CD4-positive, CD25-positive, alpha-beta regulatory T cell (primary cell): ENCODE data around the gene CCDC175. TPM values are rescaled to one million over a fixed set of nuclear protein-coding genes. Genes with fewer than 3 reads are reported as not detected.

ENCODE experiments used
- ATAC-seq, 2 donors: fragments of 150-1000 bp; cut with Tn5 transposase; one replicate each; pipeline ENCODE4 v1.10.0; 2021; ENCODE audit warnings: low read depth in 2 of 2, moderate number of reproducible peaks in 2 of 2, moderate library complexity in 1 of 2
- DNase-seq, 3 donors: peaks; one replicate each; pipeline versions ENCODE4 v3.0.0 to v3.0.0-alpha.2; 2012 to 2022; ENCODE audit warnings: mixed read lengths in 1 of 3
- H3K27ac ChIP-seq: one replicate; pipeline ENCODE4 v1.7.0; 2013; ENCODE audit warnings: mild to moderate bottlenecking, low read length; ENCODE audit not compliant: insufficient read depth, poor library complexity, severe bottlenecking
- H3K27me3 ChIP-seq: one replicate; pipeline ENCODE4 v1.7.0; 2013; ENCODE audit warnings: low read length; ENCODE audit not compliant: control insufficient read depth, insufficient read depth
- H3K36me3 ChIP-seq: one replicate; pipeline ENCODE4 v1.7.0; 2013; ENCODE audit warnings: mild to moderate bottlenecking, low read length, moderate library complexity; ENCODE audit not compliant: control insufficient read depth, insufficient read depth
- H3K4me1 ChIP-seq: 2 replicates; pipeline ENCODE4 v1.7.0; 2013; ENCODE audit warnings: mild to moderate bottlenecking, low read length; ENCODE audit not compliant: insufficient read depth, control insufficient read depth, poor library complexity, severe bottlenecking
- H3K4me3 ChIP-seq: one replicate; pipeline ENCODE4 v1.7.0; 2013; ENCODE audit warnings: low read depth, mild to moderate bottlenecking, low read length, moderate library complexity
- H3K9me3 ChIP-seq, 2 experiments: 1 replicate in 1 of 2; 2 replicates in 1 of 2; pipeline ENCODE4 v1.7.0; 2013; ENCODE audit warnings: low read length in 2 of 2, mild to moderate bottlenecking in 1 of 2, moderate library complexity in 1 of 2; ENCODE audit not compliant: control insufficient read depth in 2 of 2
- H3K27ac Mint-ChIP-seq, 3 donors: one replicate each; pipeline ENCODE4 v1.8.0; 2020 to 2022; ENCODE audit warnings: mild to moderate bottlenecking in 3 of 3, mixed read lengths in 3 of 3, moderate library complexity in 2 of 3
- H3K27me3 Mint-ChIP-seq: one replicate; pipeline ENCODE4 v1.8.0; 2022; ENCODE audit warnings: mild to moderate bottlenecking, mixed read lengths
- H3K36me3 Mint-ChIP-seq: one replicate; pipeline ENCODE4 v1.8.0; 2020; ENCODE audit warnings: mixed read lengths
- H3K4me1 Mint-ChIP-seq, 4 donors: one replicate each; pipeline ENCODE4 v1.8.0; 2020 to 2022; ENCODE audit warnings: mixed read lengths in 4 of 4, mild to moderate bottlenecking in 1 of 4
- H3K4me3 Mint-ChIP-seq, 4 donors: one replicate each; pipeline ENCODE4 v1.8.0; 2020 to 2022; ENCODE audit warnings: mild to moderate bottlenecking in 4 of 4, mixed read lengths in 4 of 4, moderate library complexity in 3 of 4
- H3K9me3 Mint-ChIP-seq, 7 donors: one replicate each; pipeline ENCODE4 v1.8.0; 2020 to 2022; ENCODE audit warnings: mixed read lengths in 7 of 7, mild to moderate bottlenecking in 3 of 7, moderate library complexity in 2 of 7
- polyA plus RNA-seq, 4 donors: library from polyadenylated mRNA; unstranded; fragments of 300-500 nt; fragmentation: Illumina TruSeq; gene quantifications; one replicate each; pipeline ENCODE4 v1.2.3, GENCODE V29; 2021
- total RNA-seq: library from RNA; stranded (reverse); gene quantifications from one replicate; pipeline ENCODE4 v1.2.3, GENCODE V29; 2022

The CCDC175 gene
- total and polyA plus RNA-seq, 5 donors from 2014 or later, result 0.22 TPM; not detected in 4

- Histone ChIP-seq H3K27me3 (peaks cover 3% of the 10 kb centered on the region), H3K4me3 (no peak overlapping the region), H3K4me1 (no peaks in the 10 kb centered on the region), H3K27ac (no peak overlapping the region), H3K36me3 (no peaks in the 10 kb centered on the region), H3K9me3 (no peaks in the 10 kb centered on the region)
- Mint-ChIP-seq H3K27me3 (peaks cover 17% of the 10 kb centered on the region), H3K9me3 (peaks cover 0 to 7% (median 0%) of the 10 kb centered on the region in 7 donors), H3K4me3 (no peak overlapping the region), H3K4me1 (no peaks in the 10 kb centered on the region), H3K36me3 (no peaks in the 10 kb centered on the region), H3K27ac (no peak overlapping the region)
- DNase-seq (no peak), ATAC-seq (no peak)
Observed at GRCh38 chr14:59537476-59537875, 39.1 kb downstream of the CCDC175 start.

GRCh38 chr14:59534361-59534987 is 42.1 kb downstream of the CCDC175 start:
- H3K4me1 Mint-ChIP-seq, result no peaks in the 10 kb centered on the region

GRCh38 chr14:59532419-59532818 is 44.2 kb downstream of the CCDC175 start:
- no peak overlapping the region for H3K27ac ChIP-seq
- no peaks in the 10 kb centered on the region for H3K4me1 Mint-ChIP-seq
- H3K36me3 ChIP-seq, result no peaks in the 10 kb centered on the region
- no peaks in the 10 kb centered on the region for H3K36me3 Mint-ChIP-seq
- H3K9me3 Mint-ChIP-seq, result peaks cover 0 to 10% (median 4%) of the 10 kb centered on the region in 7 donors
- no peak for DNase-seq
- no peaks in the 10 kb centered on the region for H3K4me1 ChIP-seq
- H3K9me3 ChIP-seq, result peaks cover 0 to 9% of the 10 kb centered on the region in 2 experiments
- no peak for ATAC-seq
- peaks cover 2% of the 10 kb centered on the region for H3K27me3 ChIP-seq
- H3K27ac Mint-ChIP-seq, result no peak overlapping the region
- H3K27me3 Mint-ChIP-seq, result peaks cover 28% of the 10 kb centered on the region
- H3K4me3 Mint-ChIP-seq, result no peak overlapping the region
- H3K4me3 ChIP-seq, result no peak overlapping the region

More at GRCh38 chr14:59534361-59534987, 42.1 kb downstream of the CCDC175 start:
- Histone ChIP-seq H3K36me3 (no peaks in the 10 kb centered on the region), H3K4me1 (no peaks in the 10 kb centered on the region), H3K4me3 (no peak overlapping the region), H3K27ac (no peak overlapping the region), H3K27me3 (peaks cover 2% of the 10 kb centered on the region), H3K9me3 (no peaks in the 10 kb centered on the region)
- Mint-ChIP-seq H3K36me3 (no peaks in the 10 kb centered on the region), H3K27me3 (peaks cover 24% of the 10 kb centered on the region), H3K27ac (no peak overlapping the region), H3K4me3 (no peak overlapping the region), H3K9me3 (peaks cover 0 to 5% (median 0%) of the 10 kb centered on the region in 7 donors)
- ATAC-seq (no peak), DNase-seq (no peak)

GRCh38 chr14:59530349-59530748 is 46.3 kb downstream of the CCDC175 start:
- H3K4me1 Mint-ChIP-seq, result no peaks in the 10 kb centered on the region
- no peaks in the 10 kb centered on the region for H3K36me3 Mint-ChIP-seq
- no peak overlapping the region for H3K27ac ChIP-seq
- no peaks in the 10 kb centered on the region for H3K36me3 ChIP-seq
- H3K9me3 ChIP-seq, result peaks cover 0 to 9% of the 10 kb centered on the region in 2 experiments
- no peak for ATAC-seq
- H3K9me3 Mint-ChIP-seq, result peaks cover 0 to 10% (median 4%) of the 10 kb centered on the region in 7 donors
- H3K4me3 Mint-ChIP-seq, result no peak overlapping the region
- no peak overlapping the region for H3K27ac Mint-ChIP-seq
- no peaks in the 10 kb centered on the region for H3K4me1 ChIP-seq
- no peak overlapping the region for H3K4me3 ChIP-seq
- DNase-seq, result no peak
- peaks cover 2% of the 10 kb centered on the region for H3K27me3 ChIP-seq
- H3K27me3 Mint-ChIP-seq, result peaks cover 30% of the 10 kb centered on the region

- Mint-ChIP-seq H3K4me1 (no peaks in the 10 kb centered on the region), H3K9me3 (peaks cover 0 to 10% (median 4%) of the 10 kb centered on the region in 7 donors), H3K36me3 (no peaks in the 10 kb centered on the region), H3K27ac (no peak overlapping the region), H3K27me3 (peaks cover 36% of the 10 kb centered on the region), H3K4me3 (no peak overlapping the region)
- ATAC-seq (no peak), DNase-seq (no peak)
- no peak overlapping the region for H3K4me3 ChIP-seq
- H3K4me1 ChIP-seq, result no peaks in the 10 kb centered on the region
- no peak overlapping the region for H3K27ac ChIP-seq
- peaks cover 2% of the 10 kb centered on the region for H3K27me3 ChIP-seq
- H3K36me3 ChIP-seq, result no peaks in the 10 kb centered on the region
- H3K9me3 ChIP-seq, result peaks cover 0 to 9% of the 10 kb centered on the region in 2 experiments
Observed at GRCh38 chr14:59529189-59529588, 47.4 kb downstream of the CCDC175 start.

GRCh38 chr14:59520224-59520623 is 56.4 kb downstream of the CCDC175 start:
- Histone ChIP-seq H3K4me1 (no peaks in the 10 kb centered on the region), H3K36me3 (no peaks in the 10 kb centered on the region), H3K4me3 (no peak overlapping the region), H3K27ac (no peak overlapping the region), H3K27me3 (no peaks in the 10 kb centered on the region), H3K9me3 (no peaks in the 10 kb centered on the region)
- H3K27ac Mint-ChIP-seq, result no peak overlapping the region
- no peaks in the 10 kb centered on the region for H3K36me3 Mint-ChIP-seq
- peaks cover 27% of the 10 kb centered on the region for H3K27me3 Mint-ChIP-seq
- H3K4me1 Mint-ChIP-seq, result no peaks in the 10 kb centered on the region
- H3K9me3 Mint-ChIP-seq, result peaks cover 0 to 3% (median 0%) of the 10 kb centered on the region in 7 donors
- H3K4me3 Mint-ChIP-seq, result no peak overlapping the region
- no peak for ATAC-seq
- DNase-seq, result no peak

- Histone ChIP-seq H3K36me3 (no peaks in the 10 kb centered on the region), H3K4me1 (no peaks in the 10 kb centered on the region), H3K4me3 (no peak overlapping the region), H3K27me3 (peaks cover 4% of the 10 kb centered on the region), H3K27ac (no peak overlapping the region), H3K9me3 (no peaks in the 10 kb centered on the region)
- DNase-seq (no peak), ATAC-seq (no peak)
- Mint-ChIP-seq H3K4me3 (no peak overlapping the region), H3K27me3 (peaks cover 14% of the 10 kb centered on the region), H3K27ac (no peak overlapping the region), H3K9me3 (peaks cover 0 to 3% (median 0%) of the 10 kb centered on the region in 7 donors), H3K4me1 (no peaks in the 10 kb centered on the region), H3K36me3 (no peaks in the 10 kb centered on the region)
Observed at GRCh38 chr14:59511916-59512575, 64.6 kb downstream of the CCDC175 start.

GRCh38 chr14:59510966-59511365 is 65.6 kb downstream of the CCDC175 start:
- no peak for DNase-seq
- H3K4me1 ChIP-seq, result no peaks in the 10 kb centered on the region
- no peak overlapping the region for H3K4me3 Mint-ChIP-seq
- H3K4me1 Mint-ChIP-seq, result no peaks in the 10 kb centered on the region
- no peaks in the 10 kb centered on the region for H3K36me3 ChIP-seq
- H3K27ac ChIP-seq, result no peak overlapping the region
- H3K27me3 ChIP-seq, result peaks cover 4% of the 10 kb centered on the region
- no peaks in the 10 kb centered on the region for H3K36me3 Mint-ChIP-seq
- peaks cover 14% of the 10 kb centered on the region for H3K27me3 Mint-ChIP-seq
- H3K9me3 Mint-ChIP-seq, result peaks cover 0 to 3% (median 0%) of the 10 kb centered on the region in 7 donors
- ATAC-seq, result no peak
- H3K4me3 ChIP-seq, result no peak overlapping the region
- H3K27ac Mint-ChIP-seq, result no peak overlapping the region
- H3K9me3 ChIP-seq, result no peaks in the 10 kb centered on the region
